ENCODE measurements around the gene ANKS1A.
"Not testable (repeated sequence)": the region's sequence is repeated elsewhere in the genome, so short reads cannot be mapped to it uniquely, and the experiment has no call there.

Gene ANKS1A

GRCh38 chr6:35089216-35089934 lies 200.3 kb downstream of the ANKS1A start:
- Mint-ChIP-seq H3K36me3 (no peaks in the 10 kb centered on the region), H3K9me3 (no peaks in the 10 kb centered on the region), H3K4me1 (no peaks in the 10 kb centered on the region), H3K4me3 (no peak overlapping the region), H3K27me3 (no peaks in the 10 kb centered on the region), H3K27ac (no peak overlapping the region)
- DNase-seq, result no peak
- CTCF ChIA-PET, result no interaction called here

GRCh38 chr6:35089935-35090505 lies 201.0 kb downstream of the ANKS1A start:
- CTCF ChIA-PET, result no interaction called here
- no peaks in the 10 kb centered on the region for H3K4me1 Mint-ChIP-seq
- no peak overlapping the region for H3K4me3 Mint-ChIP-seq
- peaks cover 4% of the 10 kb centered on the region for H3K27me3 Mint-ChIP-seq
- H3K27ac Mint-ChIP-seq, result no peak overlapping the region
- no peak for DNase-seq
- H3K36me3 Mint-ChIP-seq, result no peaks in the 10 kb centered on the region
- H3K9me3 Mint-ChIP-seq, result no peaks in the 10 kb centered on the region

- Mint-ChIP-seq H3K4me1 (no peaks in the 10 kb centered on the region), H3K4me3 (no peak overlapping the region), H3K27me3 (peaks cover 10% of the 10 kb centered on the region), H3K9me3 (no peaks in the 10 kb centered on the region), H3K36me3 (no peaks in the 10 kb centered on the region), H3K27ac (no peak overlapping the region)
- CTCF ChIA-PET, result interaction anchor here (0.6 kb wide), 1 partner anchor 747 kb away, joined by 3 read pairs; no protein-coding TSS in a partner anchor
- no peak for DNase-seq
Measured at GRCh38 chr6:35090734-35091133, 201.7 kb downstream of the ANKS1A start.

GRCh38 chr6:35091346-35092083 lies 202.5 kb downstream of the ANKS1A start:
- peaks cover 10% of the 10 kb centered on the region for H3K27me3 Mint-ChIP-seq
- CTCF ChIA-PET, result interaction anchor here (0.6 kb wide), 1 partner anchor 748 kb away, joined by 3 read pairs; no protein-coding TSS in a partner anchor
- DNase-seq, result no peak
- no peaks in the 10 kb centered on the region for H3K4me1 Mint-ChIP-seq
- H3K27ac Mint-ChIP-seq, result no peak overlapping the region
- H3K4me3 Mint-ChIP-seq, result no peak overlapping the region
- no peaks in the 10 kb centered on the region for H3K36me3 Mint-ChIP-seq
- no peaks in the 10 kb centered on the region for H3K9me3 Mint-ChIP-seq

GRCh38 chr6:35092362-35093117 lies 203.5 kb downstream of the ANKS1A start:
- DNase-seq, result no peak
- no peak overlapping the region for H3K27ac Mint-ChIP-seq

GRCh38 chr6:35093118-35093445 lies 204.0 kb downstream of the ANKS1A start:
- Mint-ChIP-seq H3K27ac (no peak overlapping the region), H3K4me1 (no peaks in the 10 kb centered on the region), H3K27me3 (peaks cover 10% of the 10 kb centered on the region), H3K9me3 (no peaks in the 10 kb centered on the region), H3K4me3 (no peak overlapping the region), H3K36me3 (no peaks in the 10 kb centered on the region)
- CTCF ChIA-PET, result no interaction called here
- no peak for DNase-seq

More at GRCh38 chr6:35092362-35093117, 203.5 kb downstream of the ANKS1A start:
- H3K4me3 Mint-ChIP-seq, result no peak overlapping the region
- CTCF ChIA-PET, result no interaction called here
- H3K4me1 Mint-ChIP-seq, result no peaks in the 10 kb centered on the region
- no peaks in the 10 kb centered on the region for H3K36me3 Mint-ChIP-seq
- no peaks in the 10 kb centered on the region for H3K9me3 Mint-ChIP-seq
- H3K27me3 Mint-ChIP-seq, result peaks cover 10% of the 10 kb centered on the region

- CTCF ChIA-PET, result no interaction called here
- no peak for DNase-seq
- Mint-ChIP-seq H3K27ac (no peak overlapping the region), H3K4me1 (no peaks in the 10 kb centered on the region), H3K9me3 (no peaks in the 10 kb centered on the region), H3K36me3 (no peaks in the 10 kb centered on the region), H3K27me3 (peaks cover 10% of the 10 kb centered on the region), H3K4me3 (no peak overlapping the region)
Measured at GRCh38 chr6:35093783-35094182, 204.7 kb downstream of the ANKS1A start.

- Mint-ChIP-seq H3K27me3 (peaks cover 10% of the 10 kb centered on the region), H3K4me1 (no peaks in the 10 kb centered on the region), H3K36me3 (no peaks in the 10 kb centered on the region), H3K9me3 (no peaks in the 10 kb centered on the region), H3K4me3 (no peak overlapping the region), H3K27ac (no peak overlapping the region)
- CTCF ChIA-PET, result no interaction called here
- no peak for DNase-seq
Measured at GRCh38 chr6:35094183-35094582, 205.1 kb downstream of the ANKS1A start.

GRCh38 chr6:35096129-35096862 lies 207.2 kb downstream of the ANKS1A start:
- Mint-ChIP-seq H3K27ac (no peak overlapping the region), H3K36me3 (no peaks in the 10 kb centered on the region), H3K4me1 (no peaks in the 10 kb centered on the region), H3K4me3 (no peak overlapping the region), H3K9me3 (no peaks in the 10 kb centered on the region), H3K27me3 (peaks cover 10% of the 10 kb centered on the region)
- DNase-seq, result no peak
- CTCF ChIA-PET, result no interaction called here

GRCh38 chr6:35099116-35099515 lies 210.1 kb downstream of the ANKS1A start:
- peaks cover 16% of the 10 kb centered on the region for H3K27me3 Mint-ChIP-seq
- H3K4me3 Mint-ChIP-seq, result no peak overlapping the region
- H3K36me3 Mint-ChIP-seq, result no peaks in the 10 kb centered on the region
- H3K27ac Mint-ChIP-seq, result no peak overlapping the region
- no peak for DNase-seq
- no peaks in the 10 kb centered on the region for H3K9me3 Mint-ChIP-seq
- H3K4me1 Mint-ChIP-seq, result no peaks in the 10 kb centered on the region
- CTCF ChIA-PET, result no interaction called here

GRCh38 chr6:35105078-35105477 lies 216.0 kb downstream of the ANKS1A start:
- Mint-ChIP-seq H3K27me3 (peaks cover 10% of the 10 kb centered on the region), H3K4me3 (no peak overlapping the region), H3K4me1 (no peaks in the 10 kb centered on the region), H3K36me3 (no peaks in the 10 kb centered on the region), H3K27ac (no peak overlapping the region), H3K9me3 (no peaks in the 10 kb centered on the region)
- no peak for DNase-seq
- CTCF ChIA-PET, result no interaction called here

GRCh38 chr6:35106061-35106460 lies 217.0 kb downstream of the ANKS1A start:
- not testable (repeated sequence) for DNase-seq

GRCh38 chr6:35107208-35107607 lies 218.2 kb downstream of the ANKS1A start:
- H3K27ac Mint-ChIP-seq, H3K4me1 Mint-ChIP-seq, CTCF ChIA-PET, DNase-seq, H3K36me3 Mint-ChIP-seq, H3K27me3 Mint-ChIP-seq, H3K4me3 Mint-ChIP-seq, H3K9me3 Mint-ChIP-seq: not testable (repeated sequence)

More at GRCh38 chr6:35106061-35106460, 217.0 kb downstream of the ANKS1A start:
- H3K4me1 Mint-ChIP-seq, H3K4me3 Mint-ChIP-seq, H3K9me3 Mint-ChIP-seq, H3K27ac Mint-ChIP-seq, CTCF ChIA-PET, H3K36me3 Mint-ChIP-seq: not testable (repeated sequence)
- H3K27me3 Mint-ChIP-seq, result peaks cover 13% of the 10 kb centered on the region

GRCh38 chr6:35107761-35108160 lies 218.7 kb downstream of the ANKS1A start:
- DNase-seq, H3K9me3 Mint-ChIP-seq, H3K36me3 Mint-ChIP-seq, H3K4me1 Mint-ChIP-seq, H3K27me3 Mint-ChIP-seq, H3K4me3 Mint-ChIP-seq, H3K27ac Mint-ChIP-seq, CTCF ChIA-PET: not testable (repeated sequence)
